Measurements from ENCODE around the gene KDM4C.

The KDM4C gene

DNA sequence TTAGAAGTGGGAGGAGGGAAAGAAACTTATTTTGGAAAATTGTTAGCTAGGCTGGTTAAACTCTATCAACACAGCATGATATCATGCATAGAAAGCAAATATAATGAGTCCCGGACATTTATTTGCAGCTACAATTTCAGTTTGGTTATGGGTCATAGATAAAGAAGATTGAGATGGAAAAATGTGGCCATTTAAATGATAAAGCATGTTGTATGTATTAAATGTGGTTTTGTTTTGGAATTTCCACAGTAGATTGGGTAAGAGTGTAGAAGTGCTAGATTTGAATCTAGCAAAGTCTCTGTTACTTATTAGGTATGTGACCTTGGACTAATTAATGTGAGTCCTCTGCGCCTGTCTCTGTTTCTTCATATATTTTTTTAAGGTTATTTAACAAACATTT, 217.4 kb downstream of the KDM4C start:
- H3K9me3 ChIP-seq (ENCODE audit: low read length): no peaks in the 10 kb centered on the region
- H3K4me1 ChIP-seq (ENCODE audit: insufficient read depth, low read length, severe bottlenecking): no peaks in the 10 kb centered on the region
- H3K36me3 ChIP-seq (ENCODE audit: insufficient read depth, low read length): no peaks in the 10 kb centered on the region; the same call in 1 of the 2 replicates
- H3K4me3 ChIP-seq (ENCODE audit: low read depth, low read length, poor library complexity, severe bottlenecking): no peak overlapping the region
- H3F3A ChIP-seq (ENCODE audit: insufficient read depth, low read length): no peaks in the 10 kb centered on the region
- H3K4me2 ChIP-seq (ENCODE audit: low read length): no peak overlapping the region
- no peak overlapping the region for H2AFZ ChIP-seq (ENCODE audit: low read length)
- no peak overlapping the region for H3K9ac ChIP-seq (ENCODE audit: low read length)
- TF ChIP-seq EZH2 (IDR thresholded peaks at IDR 0.05; ENCODE audit: borderline replicate concordance, low read length): no peak
- TF ChIP-seq, protein P1, sequence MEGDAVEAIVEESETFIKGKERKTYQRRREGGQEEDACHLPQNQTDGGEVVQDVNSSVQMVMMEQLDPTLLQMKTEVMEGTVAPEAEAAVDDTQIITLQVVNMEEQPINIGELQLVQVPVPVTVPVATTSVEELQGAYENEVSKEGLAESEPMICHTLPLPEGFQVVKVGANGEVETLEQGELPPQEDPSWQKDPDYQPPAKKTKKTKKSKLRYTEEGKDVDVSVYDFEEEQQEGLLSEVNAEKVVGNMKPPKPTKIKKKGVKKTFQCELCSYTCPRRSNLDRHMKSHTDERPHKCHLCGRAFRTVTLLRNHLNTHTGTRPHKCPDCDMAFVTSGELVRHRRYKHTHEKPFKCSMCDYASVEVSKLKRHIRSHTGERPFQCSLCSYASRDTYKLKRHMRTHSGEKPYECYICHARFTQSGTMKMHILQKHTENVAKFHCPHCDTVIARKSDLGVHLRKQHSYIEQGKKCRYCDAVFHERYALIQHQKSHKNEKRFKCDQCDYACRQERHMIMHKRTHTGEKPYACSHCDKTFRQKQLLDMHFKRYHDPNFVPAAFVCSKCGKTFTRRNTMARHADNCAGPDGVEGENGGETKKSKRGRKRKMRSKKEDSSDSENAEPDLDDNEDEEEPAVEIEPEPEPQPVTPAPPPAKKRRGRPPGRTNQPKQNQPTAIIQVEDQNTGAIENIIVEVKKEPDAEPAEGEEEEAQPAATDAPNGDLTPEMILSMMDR (IDR thresholded peaks at IDR 0.05; ENCODE audit: low read length): no peak
- H3K27ac ChIP-seq (ENCODE audit: low read depth, low read length, poor library complexity, severe bottlenecking): no peak overlapping the region
- no peaks in the 10 kb centered on the region for H3K9me2 ChIP-seq (ENCODE audit: low read depth, low read length)
- H3K79me2 ChIP-seq (ENCODE audit: insufficient read depth, low read length): 0 out of 2 replicates have a peak, but pooled peaks cover 2% of the 10 kb centered on the region
- H3K27me3 ChIP-seq (ENCODE audit: insufficient read depth, low read length): no peaks in the 10 kb centered on the region
- H4K20me1 ChIP-seq (ENCODE audit: insufficient read depth, low read length): no peaks in the 10 kb centered on the region

DNA sequence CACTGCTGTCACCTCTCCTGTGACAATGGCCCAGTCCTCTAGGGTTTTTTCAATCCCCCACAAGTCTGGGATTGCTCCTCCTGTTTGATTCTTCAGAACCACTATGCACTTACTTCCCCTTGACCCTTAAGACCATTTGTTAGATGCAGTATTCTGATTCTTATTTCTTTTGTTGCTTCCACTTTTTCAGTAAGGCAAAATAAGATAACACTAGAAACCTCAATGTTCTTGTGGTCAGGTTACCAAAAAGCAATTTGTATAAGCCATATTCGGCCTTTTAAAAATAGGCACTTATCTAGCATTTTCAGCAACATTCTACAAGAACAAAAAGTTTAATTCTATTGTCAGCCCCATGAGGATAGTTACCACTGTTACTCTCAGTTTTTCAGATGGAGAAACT, 220.0 kb downstream of the KDM4C start:
- TF ChIP-seq EZH2 (IDR thresholded peaks at IDR 0.05; ENCODE audit: borderline replicate concordance, low read length): no peak
- TF ChIP-seq, protein P1 (IDR thresholded peaks at IDR 0.05; ENCODE audit: low read length): no peak
- H4K20me1 ChIP-seq (ENCODE audit: insufficient read depth, low read length): no peaks in the 10 kb centered on the region
- H3K4me1 ChIP-seq (ENCODE audit: insufficient read depth, low read length, severe bottlenecking): no peaks in the 10 kb centered on the region
- H3K27ac ChIP-seq (ENCODE audit: low read depth, low read length, poor library complexity, severe bottlenecking): no peak overlapping the region
- no peak overlapping the region for H3K4me3 ChIP-seq (ENCODE audit: low read depth, low read length, poor library complexity, severe bottlenecking)
- H3K36me3 ChIP-seq (ENCODE audit: insufficient read depth, low read length): peaks cover 12% of the 10 kb centered on the region; the same call in 1 of the 2 replicates
- no peak overlapping the region for H3K4me2 ChIP-seq (ENCODE audit: low read length)
- no peaks in the 10 kb centered on the region for H3K79me2 ChIP-seq (ENCODE audit: insufficient read depth, low read length)
- no peak overlapping the region for H2AFZ ChIP-seq (ENCODE audit: low read length)
- no peaks in the 10 kb centered on the region for H3K27me3 ChIP-seq (ENCODE audit: insufficient read depth, low read length)
- H3K9me3 ChIP-seq (ENCODE audit: low read length): no peaks in the 10 kb centered on the region
- no peaks in the 10 kb centered on the region for H3K9me2 ChIP-seq (ENCODE audit: low read depth, low read length)
- no peak overlapping the region for H3K9ac ChIP-seq (ENCODE audit: low read length)
- no peaks in the 10 kb centered on the region for H3F3A ChIP-seq (ENCODE audit: insufficient read depth, low read length)

DNA sequence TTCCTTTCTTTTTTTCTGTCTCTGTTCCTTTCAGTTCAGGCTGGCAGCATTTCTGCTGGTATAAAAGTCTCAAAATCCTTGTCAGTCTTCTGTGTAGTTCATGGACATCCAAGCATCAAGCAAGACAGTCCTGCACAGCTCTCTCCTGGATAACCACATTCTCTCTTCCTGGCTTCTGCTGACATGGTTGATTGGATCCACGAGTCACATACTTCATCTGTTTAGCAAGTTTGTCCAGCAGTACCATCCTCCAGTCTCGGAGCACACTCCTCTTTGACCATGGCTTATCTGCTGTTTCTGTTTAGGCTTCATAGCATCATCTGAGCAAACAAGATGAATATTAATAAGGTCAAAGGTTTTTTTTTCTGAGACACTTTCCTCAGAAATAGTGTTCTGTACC, 220.8 kb downstream of the KDM4C start:
- no peaks in the 10 kb centered on the region for H3K4me1 ChIP-seq (ENCODE audit: insufficient read depth, low read length, severe bottlenecking)
- no peak overlapping the region for H2AFZ ChIP-seq (ENCODE audit: low read length)
- no peaks in the 10 kb centered on the region for H3K79me2 ChIP-seq (ENCODE audit: insufficient read depth, low read length)
- H3K4me3 ChIP-seq (ENCODE audit: low read depth, low read length, poor library complexity, severe bottlenecking): no peak overlapping the region
- no peaks in the 10 kb centered on the region for H3K9me2 ChIP-seq (ENCODE audit: low read depth, low read length)
- H3K9ac ChIP-seq (ENCODE audit: low read length): no peak overlapping the region
- H3K36me3 ChIP-seq (ENCODE audit: insufficient read depth, low read length): peaks cover 19% of the 10 kb centered on the region; the same call in 1 of the 2 replicates
- H3K9me3 ChIP-seq (ENCODE audit: low read length): no peaks in the 10 kb centered on the region
- no peaks in the 10 kb centered on the region for H4K20me1 ChIP-seq (ENCODE audit: insufficient read depth, low read length)
- no peak overlapping the region for H3K4me2 ChIP-seq (ENCODE audit: low read length)
- H3F3A ChIP-seq (ENCODE audit: insufficient read depth, low read length): no peaks in the 10 kb centered on the region
- H3K27me3 ChIP-seq (ENCODE audit: insufficient read depth, low read length): no peaks in the 10 kb centered on the region
- no peak for TF ChIP-seq EZH2 (IDR thresholded peaks at IDR 0.05; ENCODE audit: borderline replicate concordance, low read length)
- TF ChIP-seq, protein P1 (IDR thresholded peaks at IDR 0.05; ENCODE audit: low read length): no peak
- H3K27ac ChIP-seq (ENCODE audit: low read depth, low read length, poor library complexity, severe bottlenecking): no peak overlapping the region
